Stimulated activated CD4-positive, alpha-beta T cell treated with anti-CD3 and anti-CD28 coated beads, TNF-alpha, amount 100 ng/mL, for 48 hours (primary cell): ENCODE data around the gene FETUB.

Source experiments
- DNase-seq, 3 donors: peaks; one replicate each; pipeline ENCODE4 v3.0.0-alpha.2; 2020; ENCODE audit warnings: low read depth in 3 of 3

The FETUB gene, protein sequence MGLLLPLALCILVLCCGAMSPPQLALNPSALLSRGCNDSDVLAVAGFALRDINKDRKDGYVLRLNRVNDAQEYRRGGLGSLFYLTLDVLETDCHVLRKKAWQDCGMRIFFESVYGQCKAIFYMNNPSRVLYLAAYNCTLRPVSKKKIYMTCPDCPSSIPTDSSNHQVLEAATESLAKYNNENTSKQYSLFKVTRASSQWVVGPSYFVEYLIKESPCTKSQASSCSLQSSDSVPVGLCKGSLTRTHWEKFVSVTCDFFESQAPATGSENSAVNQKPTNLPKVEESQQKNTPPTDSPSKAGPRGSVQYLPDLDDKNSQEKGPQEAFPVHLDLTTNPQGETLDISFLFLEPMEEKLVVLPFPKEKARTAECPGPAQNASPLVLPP

GRCh38 chr3:186639778-186640472, at the start of gene FETUB:
FETUB (plus strand) TSS chr3:186640399; CDS start chr3:186640461, 62 bp downstream.
- DNase-seq, result no peak

DNA sequence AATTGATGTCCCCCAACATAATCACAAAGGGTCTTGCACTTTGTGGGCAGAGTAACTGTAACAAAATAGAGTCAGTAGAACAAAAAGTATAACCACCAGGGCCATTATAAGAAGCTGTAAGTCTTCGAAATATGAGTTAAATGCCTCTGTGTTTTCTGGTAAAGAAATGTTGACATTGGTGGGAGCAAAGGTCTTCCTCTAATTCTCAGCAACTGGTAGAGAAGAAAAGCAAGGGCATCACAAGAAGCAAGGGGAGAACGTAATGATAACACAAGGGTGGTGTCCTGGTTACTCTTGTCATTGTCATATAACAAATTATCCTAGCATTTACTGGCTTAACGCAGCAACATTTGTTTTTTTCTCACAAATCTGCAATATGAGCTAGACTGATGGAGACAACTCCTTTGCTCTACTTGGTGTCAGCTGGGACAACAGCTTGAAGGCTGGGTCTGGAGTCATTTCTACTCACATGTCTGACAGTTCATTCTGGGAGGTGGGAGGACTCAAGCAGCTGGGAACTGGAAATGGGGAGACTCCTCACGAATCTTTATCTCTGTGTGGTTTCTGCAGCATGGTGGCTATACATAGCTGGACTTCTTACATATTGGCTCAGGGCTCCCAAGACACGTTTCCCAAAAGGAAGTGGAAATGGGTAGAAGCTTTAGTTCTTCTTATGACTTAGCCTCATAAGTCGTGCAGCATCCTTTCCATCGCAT, 49.5 kb upstream of the FETUB start:
- no peak for DNase-seq

- no peak for DNase-seq
Observed at GRCh38 chr3:186592682-186593081, 47.5 kb upstream of the FETUB start.

DNA sequence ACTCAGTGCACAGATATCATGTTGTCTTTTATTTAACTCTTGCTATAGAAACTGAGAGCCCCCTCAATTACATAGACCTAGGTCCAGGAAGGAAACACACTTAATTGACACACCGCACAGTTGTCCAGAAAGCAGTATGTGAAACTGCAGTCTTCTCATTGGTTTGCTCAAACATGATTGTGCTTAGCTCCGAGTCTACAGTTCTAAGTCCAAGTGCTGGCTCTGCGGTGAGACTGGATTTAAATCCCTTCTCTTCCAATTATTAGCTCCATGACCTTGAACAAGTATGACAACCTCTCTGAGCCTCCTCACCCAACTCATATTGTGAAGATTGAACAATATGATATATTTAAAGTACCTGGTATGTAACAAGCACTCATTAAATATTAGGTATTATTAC, 46.3 kb upstream of the FETUB start:
- no peak for DNase-seq

DNA sequence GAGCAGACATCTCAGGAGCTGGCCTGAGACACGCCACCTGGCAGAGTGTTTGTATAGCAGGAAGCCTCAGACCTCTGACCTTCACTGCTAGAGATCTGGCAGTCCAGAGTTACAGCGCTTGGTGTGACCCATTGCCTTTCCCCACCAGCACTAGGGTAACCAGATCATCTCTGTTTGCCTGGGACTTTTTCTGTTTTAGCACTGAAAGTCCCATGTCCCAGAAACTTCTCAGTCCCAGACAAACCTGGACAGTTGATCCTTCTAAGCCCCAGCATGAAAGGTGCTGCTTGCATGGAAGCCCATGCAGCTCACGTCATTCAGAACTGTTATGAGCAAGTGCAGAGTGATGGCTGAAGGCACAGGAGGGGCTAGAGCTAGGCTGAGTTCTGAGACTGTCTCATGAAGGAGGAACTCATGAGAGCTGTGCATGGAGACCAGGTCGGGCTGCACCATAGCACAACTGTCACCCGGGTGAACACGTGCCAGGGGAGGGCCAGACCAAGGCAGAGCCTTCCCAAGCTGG, 45.5 kb upstream of the FETUB start:
- no peak for DNase-seq

DNA sequence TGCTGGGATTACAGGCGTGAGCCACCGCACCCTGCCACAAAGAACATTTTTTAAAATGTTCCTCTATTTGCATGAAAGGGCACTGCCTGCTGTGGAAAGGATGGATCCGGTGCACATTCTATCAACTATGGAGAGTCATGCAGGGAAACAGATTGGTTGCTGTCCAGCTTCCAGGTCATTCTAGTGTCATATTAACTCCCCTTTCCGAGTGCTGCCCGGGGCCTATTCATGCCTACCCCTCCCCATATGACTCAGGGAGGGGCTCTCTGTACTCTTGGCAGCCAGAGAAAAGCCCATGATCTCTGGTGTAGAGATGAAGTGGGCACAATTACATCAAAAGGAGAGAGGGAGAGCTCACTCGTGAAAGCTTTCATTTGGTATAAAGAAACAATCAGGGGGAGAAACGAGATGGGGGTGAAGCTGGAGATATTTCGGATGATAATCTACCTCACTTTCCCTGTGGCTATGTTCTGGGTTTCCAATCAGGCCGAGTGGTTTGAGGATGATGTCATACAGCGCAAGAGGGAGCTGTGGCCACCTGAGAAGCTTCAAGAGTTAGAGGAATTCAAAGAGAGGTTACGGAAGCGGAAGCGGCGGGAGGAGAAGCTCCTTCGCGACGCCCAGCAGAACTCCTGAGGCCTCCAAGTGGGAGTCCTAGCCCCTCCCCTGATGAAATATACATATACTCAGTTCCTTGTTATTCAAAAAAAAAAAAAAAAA, 43.5 kb upstream of the FETUB start:
- DNase-seq, result no peak

- DNase-seq, result no peak
Observed at GRCh38 chr3:186598108-186598784, 42.0 kb upstream of the FETUB start.

DNA sequence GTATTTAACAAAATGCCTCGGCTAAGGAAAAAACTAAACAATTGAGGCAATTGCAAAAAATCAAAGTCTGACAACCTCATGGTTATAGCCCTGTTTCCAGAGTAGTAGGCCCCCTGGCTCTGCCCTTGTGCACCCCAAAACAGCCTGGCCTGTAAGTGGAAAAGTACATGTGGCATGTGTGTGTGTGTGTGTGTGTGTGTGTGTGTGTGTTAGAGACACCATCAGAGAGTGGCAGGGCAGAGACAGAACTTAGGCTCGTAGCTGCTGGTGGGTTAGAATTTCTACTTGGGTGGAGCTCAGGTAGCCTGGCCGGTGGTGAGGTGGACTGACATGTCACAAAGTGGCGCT, 41.4 kb upstream of the FETUB start:
- DNase-seq, result no peak

DNA sequence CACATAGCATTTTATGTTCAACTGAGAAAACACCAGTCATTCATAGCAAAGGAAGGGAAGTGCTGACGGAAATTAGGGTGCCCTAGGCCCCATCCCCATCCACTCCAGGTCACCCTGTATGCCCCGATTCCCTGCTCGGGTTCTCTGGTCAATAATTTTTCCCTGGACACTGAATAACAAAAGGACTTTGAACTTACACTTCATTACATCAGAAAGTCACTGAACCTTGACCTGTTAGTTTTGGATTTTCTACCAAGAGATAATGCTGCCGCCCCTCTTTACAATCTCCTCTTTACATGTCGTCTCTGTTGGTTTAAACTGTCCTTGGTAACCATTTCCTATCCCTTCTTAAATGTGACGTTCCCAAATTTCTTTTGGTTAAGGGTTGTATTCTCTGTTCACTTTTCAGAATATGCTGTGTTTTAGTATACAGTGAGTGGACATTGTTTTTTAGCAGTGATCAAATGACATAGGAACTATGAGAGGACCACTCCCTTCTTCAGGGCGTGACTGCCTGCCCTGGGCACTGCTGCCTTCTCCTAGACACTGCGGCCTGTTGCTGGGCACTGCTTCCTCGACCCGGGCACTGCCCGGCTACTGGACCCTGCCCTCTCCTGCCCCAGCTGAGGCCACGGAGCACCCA, 40.9 kb upstream of the FETUB start:
- no peak for DNase-seq

DNA sequence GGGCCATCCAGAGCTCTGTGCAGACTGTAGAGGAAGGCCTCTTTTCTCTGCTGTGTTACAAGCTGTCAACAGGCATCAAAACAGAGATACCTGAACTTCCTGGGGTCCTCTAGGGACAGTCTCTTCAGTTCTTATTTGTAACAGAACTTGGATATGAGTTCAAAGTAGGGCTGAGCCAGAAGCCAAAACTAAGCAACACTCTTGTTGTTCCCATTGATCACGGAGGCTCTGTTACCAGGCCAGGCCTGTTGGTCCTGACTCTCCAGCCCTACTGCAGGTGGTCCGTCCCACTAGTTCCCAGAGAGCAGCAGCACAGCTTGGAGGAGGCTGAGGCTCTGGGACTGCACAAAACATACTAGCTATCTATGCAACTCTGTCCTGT, 40.4 kb upstream of the FETUB start:
- DNase-seq, result no peak

- DNase-seq, result no peak
Observed at GRCh38 chr3:186600896-186601295, 39.3 kb upstream of the FETUB start.

DNA sequence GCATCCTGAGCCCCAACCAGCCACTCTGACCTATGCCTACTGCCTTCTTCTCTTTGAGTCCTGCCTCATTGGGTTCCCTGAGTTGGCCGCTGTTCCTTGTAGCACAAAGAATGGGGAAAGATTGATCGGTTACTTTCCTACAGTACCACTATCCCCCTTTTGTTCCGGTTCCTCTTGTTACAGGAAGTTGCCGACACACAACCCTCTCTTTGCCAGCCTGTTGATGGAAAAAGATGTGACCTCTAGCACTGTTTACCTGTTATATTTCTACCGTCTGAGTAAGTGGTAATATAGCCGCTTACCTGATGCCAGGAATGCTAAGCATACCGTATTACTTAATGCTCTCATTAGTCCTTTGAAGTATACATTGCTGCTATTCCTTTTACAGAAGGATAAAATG, 37.0 kb upstream of the FETUB start:
- no peak for DNase-seq

GRCh38 chr3:186605078-186605477, 35.1 kb upstream of the FETUB start:
- no peak for DNase-seq

- DNase-seq, result no peak
Observed at GRCh38 chr3:186605561-186606545, 34.3 kb upstream of the FETUB start.

DNA sequence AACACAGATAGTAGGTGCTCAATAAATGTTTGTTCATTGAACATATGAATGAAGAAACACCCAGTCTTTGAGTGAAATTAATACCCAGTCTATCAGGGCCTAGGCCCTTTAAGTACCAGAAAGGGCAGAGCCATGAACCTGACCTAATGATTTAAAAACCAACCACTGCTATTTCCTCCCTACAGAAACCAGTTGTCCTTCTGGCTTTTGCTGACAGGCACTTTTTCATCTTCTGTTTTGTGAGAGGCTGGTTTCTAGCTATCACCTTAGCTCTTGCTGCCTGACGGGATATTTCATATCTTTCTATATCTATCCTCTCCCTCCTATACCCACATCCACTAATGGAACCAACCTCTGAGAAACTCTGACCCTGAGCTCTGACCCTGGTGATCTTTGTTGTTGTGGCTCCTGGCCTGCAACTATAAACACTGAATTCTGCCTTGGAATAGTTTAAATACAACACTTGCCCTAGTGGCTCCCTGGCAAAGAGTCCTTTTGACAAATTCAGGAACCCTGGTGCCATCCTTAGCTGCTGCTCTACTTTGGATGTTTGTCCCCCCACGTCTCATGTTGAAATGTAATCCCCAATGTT, 31.5 kb upstream of the FETUB start:
- DNase-seq, result no peak

DNA sequence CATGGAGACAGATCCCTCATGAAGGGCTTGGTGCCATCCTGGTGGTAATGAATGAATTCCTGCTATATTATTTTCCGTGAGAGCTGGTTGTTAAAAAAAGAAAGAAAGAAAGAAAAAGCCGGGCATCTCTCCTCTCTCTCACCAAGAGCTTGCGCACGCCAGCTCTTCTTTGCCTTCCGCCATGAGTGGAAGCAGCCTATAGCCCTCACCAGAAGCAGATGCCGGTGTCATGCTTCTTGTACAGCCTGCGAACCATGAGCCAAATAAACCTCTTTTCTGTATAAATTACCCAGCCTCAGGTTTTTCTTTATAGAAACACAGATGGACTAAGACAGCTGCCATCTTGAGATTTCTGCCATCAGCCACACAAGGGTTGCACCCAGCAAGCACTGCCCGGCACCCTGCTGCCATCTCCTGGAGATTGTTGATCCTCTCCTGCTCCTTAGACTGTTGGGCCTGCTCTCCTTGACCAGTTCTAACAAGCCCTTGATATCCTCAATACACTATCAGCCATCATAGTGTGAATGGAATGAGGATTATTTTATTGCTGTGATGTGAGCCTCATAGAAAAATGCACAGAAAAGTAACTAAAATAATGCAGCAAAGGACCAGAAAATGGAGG, 30.8 kb upstream of the FETUB start:
- DNase-seq, result no peak

DNA sequence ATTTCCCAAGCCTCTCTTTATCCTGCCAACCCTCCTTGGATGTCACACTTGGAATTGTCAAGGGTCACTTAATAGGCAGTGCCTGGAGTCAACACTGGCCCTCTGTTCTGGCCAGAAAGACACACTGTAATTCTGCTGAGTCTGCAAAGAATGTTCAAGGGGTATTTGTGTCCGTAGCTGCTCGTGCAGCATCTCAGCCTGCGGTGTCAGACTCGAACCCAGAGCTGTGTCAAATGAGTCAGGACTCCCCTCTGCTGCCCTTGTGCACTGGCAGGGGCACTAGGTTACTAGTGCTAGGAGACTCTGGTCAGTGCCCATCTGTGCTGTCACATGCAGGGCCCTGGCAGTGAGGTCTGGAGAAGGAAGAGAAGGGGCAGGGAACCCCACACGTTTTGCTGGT, 28.1 kb upstream of the FETUB start:
- no peak for DNase-seq

GRCh38 chr3:186612721-186613636, 27.2 kb upstream of the FETUB start, which contains the start of gene AHSG:
AHSG (plus strand) TSS chr3:186613060; CDS start chr3:186613142, 82 bp downstream.
- no peak for DNase-seq
